Measurements from ENCODE around the gene ATP6V1A.

The ATP6V1A gene

DNA sequence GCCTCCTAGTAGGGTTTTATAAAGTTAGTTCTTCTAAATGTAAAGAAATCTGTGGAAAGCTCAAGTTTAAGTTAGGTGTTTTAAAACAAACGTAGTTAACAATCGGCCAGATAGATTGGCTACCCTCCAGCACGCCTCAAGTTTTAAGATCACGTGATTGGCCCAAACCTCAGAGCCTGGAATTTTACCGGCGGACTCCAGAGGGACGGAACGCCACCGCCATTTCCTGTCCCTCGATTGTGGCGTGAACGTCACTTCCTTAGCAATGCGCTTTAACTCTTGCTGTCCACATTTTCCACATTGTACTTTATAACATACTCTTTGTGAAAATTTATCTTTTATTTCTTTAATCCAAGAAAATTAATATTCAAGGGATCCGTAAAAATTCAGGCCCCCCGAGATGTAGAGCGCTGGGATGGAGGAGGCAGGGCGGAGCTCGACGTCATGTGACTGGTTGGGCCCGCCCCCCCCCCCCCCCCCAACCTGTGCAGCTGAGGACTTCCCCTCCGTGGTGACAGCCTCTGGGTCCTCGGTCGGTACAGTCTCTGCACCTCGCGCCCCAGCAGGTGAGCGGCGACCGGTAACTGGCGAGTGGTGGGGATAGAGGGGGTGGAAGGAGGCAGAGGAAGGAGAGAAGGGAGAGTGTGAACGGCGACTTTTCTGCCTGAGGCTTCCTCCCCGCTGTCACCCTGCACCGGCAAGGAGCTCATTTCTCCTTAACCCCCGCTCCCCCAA lies at the start of gene ATP6V1A:
ATP6V1A (plus strand) TSS at position 488 of the 735 bp plus-strand sequence. CDS start 31,719 bp downstream, outside the sequence.
- Histone ChIP-seq H3K27me3 (replicated peaks; ENCODE audit: control insufficient read depth, insufficient read depth, low read length) (no peaks in the 10 kb centered on the region), H3K36me3 (ENCODE audit: control insufficient read depth, insufficient read depth, low read length) (no peaks in the 10 kb centered on the region), H3K4me3 (replicated peaks; ENCODE audit: low read depth, low read length) (peak within 1 kb of the TSS; percentile 82)
- no peak for TF ChIP-seq CTCF (IDR thresholded peaks at IDR 0.05; ENCODE audit: insufficient read depth, low read length, poor library complexity, severe bottlenecking)
- peak; percentile 84 for DNase-seq (ENCODE audit: extremely low read depth, insufficient read length)

DNA sequence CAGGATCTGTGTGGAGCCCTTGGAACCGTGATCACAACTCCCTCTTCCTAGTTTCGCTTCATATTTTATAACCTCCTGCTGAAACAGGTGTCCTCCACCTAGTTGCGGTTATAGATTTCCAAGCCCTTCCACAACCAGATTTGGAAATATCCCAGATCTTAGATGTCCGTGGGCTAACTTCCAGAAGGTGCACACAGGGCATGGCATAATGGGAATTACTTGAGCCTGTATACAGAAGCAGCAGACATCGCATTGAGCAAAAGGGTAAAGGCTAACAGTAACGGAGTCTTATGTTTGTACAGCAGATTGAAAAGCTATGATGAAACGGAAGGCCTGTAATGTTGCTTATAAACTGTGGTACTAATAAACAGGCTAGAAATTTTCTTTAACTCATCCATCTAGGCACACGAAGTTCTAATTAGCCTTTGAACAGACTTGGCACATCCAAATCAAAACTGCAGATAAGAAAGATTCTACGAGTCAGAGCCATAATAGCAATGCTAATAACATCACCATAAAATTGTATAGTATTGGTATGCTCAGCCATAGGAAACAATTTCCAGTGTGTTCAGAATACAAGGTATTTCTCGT lies 49.2 kb upstream of the ATP6V1A start:
- no peaks in the 10 kb centered on the region for H3K27me3 ChIP-seq (replicated peaks; ENCODE audit: control insufficient read depth, insufficient read depth, low read length)
- peak overlapping the region; percentile 92 for H3K4me3 ChIP-seq (replicated peaks; ENCODE audit: low read depth, low read length)
- no peak for DNase-seq (ENCODE audit: extremely low read depth, insufficient read length)
- no peak for TF ChIP-seq CTCF (IDR thresholded peaks at IDR 0.05; ENCODE audit: insufficient read depth, low read length, poor library complexity, severe bottlenecking)
- H3K36me3 ChIP-seq (ENCODE audit: control insufficient read depth, insufficient read depth, low read length): no peaks in the 10 kb centered on the region

GRCh38 chr3:113698213-113698742 lies 48.6 kb upstream of the ATP6V1A start:
- DNase-seq (ENCODE audit: extremely low read depth, insufficient read length): no peak
- Histone ChIP-seq H3K27me3 (replicated peaks; ENCODE audit: control insufficient read depth, insufficient read depth, low read length) (no peaks in the 10 kb centered on the region), H3K4me3 (replicated peaks; ENCODE audit: low read depth, low read length) (no peak overlapping the region), H3K36me3 (ENCODE audit: control insufficient read depth, insufficient read depth, low read length) (no peaks in the 10 kb centered on the region)
- TF ChIP-seq CTCF (IDR thresholded peaks at IDR 0.05; ENCODE audit: insufficient read depth, low read length, poor library complexity, severe bottlenecking): no peak

- Histone ChIP-seq H3K36me3 (ENCODE audit: control insufficient read depth, insufficient read depth, low read length) (no peaks in the 10 kb centered on the region), H3K27me3 (replicated peaks; ENCODE audit: control insufficient read depth, insufficient read depth, low read length) (no peaks in the 10 kb centered on the region), H3K4me3 (replicated peaks; ENCODE audit: low read depth, low read length) (peak overlapping the region; percentile 40)
- DNase-seq (ENCODE audit: extremely low read depth, insufficient read length): peak; percentile 15
- TF ChIP-seq CTCF (IDR thresholded peaks at IDR 0.05; ENCODE audit: insufficient read depth, low read length, poor library complexity, severe bottlenecking): no peak
Observed at GRCh38 chr3:113698956-113699355, 47.9 kb upstream of the ATP6V1A start.

- no peak for TF ChIP-seq CTCF (IDR thresholded peaks at IDR 0.05; ENCODE audit: insufficient read depth, low read length, poor library complexity, severe bottlenecking)
- no peak overlapping the region for H3K4me3 ChIP-seq (replicated peaks; ENCODE audit: low read depth, low read length)
- DNase-seq (ENCODE audit: extremely low read depth, insufficient read length): no peak
Observed at GRCh38 chr3:113707835-113708234, 39.0 kb upstream of the ATP6V1A start.

More at GRCh38 chr3:113707835-113708234, 39.0 kb upstream of the ATP6V1A start:
- no peaks in the 10 kb centered on the region for H3K27me3 ChIP-seq (replicated peaks; ENCODE audit: control insufficient read depth, insufficient read depth, low read length)
- H3K36me3 ChIP-seq (ENCODE audit: control insufficient read depth, insufficient read depth, low read length): no peaks in the 10 kb centered on the region
